Smooth muscle cell (in vitro differentiated cells): Measurements from ENCODE around the gene DRAP1. TPM values are rescaled to one million over a fixed set of nuclear protein-coding genes. Genes with fewer than 3 reads are reported as not detected.

ENCODE experiments used
- DNase-seq: peaks from one replicate; lab custom pipeline; 2025; ENCODE audit not compliant: unreplicated experiment; lab: John Stamatoyannopoulos, UW
- H2AFZ ChIP-seq: fragments of 200-600 bp; sonication (generic); 2 replicates; pipeline ENCODE4 v1.6.0; 2016; ENCODE audit warnings: antibody characterized with exemption, low read depth, mild to moderate bottlenecking
- H3F3A ChIP-seq: fragments of 200-600 bp; sonication (generic); 2 replicates; pipeline ENCODE4 v1.6.0; 2017; ENCODE audit warnings: antibody characterized with exemption, low read depth
- H3K27ac ChIP-seq: fragments of 200-600 bp; sonication (generic); 2 replicates; pipeline ENCODE4 v1.5.1; 2016; ENCODE audit warnings: low read depth, mild to moderate bottlenecking
- H3K27me3 ChIP-seq: fragments of 200-600 bp; sonication (generic); 2 replicates; pipeline ENCODE4 v1.6.1; 2016; ENCODE audit warnings: low read depth, mild to moderate bottlenecking
- H3K36me3 ChIP-seq: fragments of 200-600 bp; sonication (generic); 2 replicates; pipeline ENCODE4 v1.5.1; 2016; ENCODE audit warnings: low read depth
- H3K4me1 ChIP-seq: fragments of 200-600 bp; sonication (generic); 2 replicates; pipeline ENCODE4 v1.5.1; 2016; ENCODE audit warnings: low read depth
- H3K4me2 ChIP-seq: fragments of 200-600 bp; sonication (generic); 2 replicates; pipeline ENCODE4 v1.6.0; 2016; ENCODE audit warnings: mild to moderate bottlenecking
- H3K4me3 ChIP-seq: fragments of 200-600 bp; sonication (generic); 2 replicates; pipeline ENCODE4 v1.5.1; 2016; ENCODE audit warnings: mild to moderate bottlenecking
- H3K79me2 ChIP-seq: fragments of 200-600 bp; sonication (generic); 2 replicates; pipeline ENCODE4 v1.6.0; 2016; ENCODE audit warnings: low read depth, mild to moderate bottlenecking
- H3K9ac ChIP-seq: fragments of 200-600 bp; sonication (generic); 2 replicates; pipeline ENCODE4 v1.6.0; 2016; ENCODE audit warnings: low read depth
- H3K9me3 ChIP-seq: fragments of 200-600 bp; sonication (generic); replicated peaks from 2 replicates; pipeline ENCODE4 v1.5.1; 2016; ENCODE audit warnings: low read depth
- H4K20me1 ChIP-seq: fragments of 200-600 bp; sonication (generic); 2 replicates; pipeline ENCODE4 v1.6.0; 2016; ENCODE audit warnings: low read depth
- WGBS: methylation state at CpG from one replicate; pipeline ENCODE4 v1.1.7; 2016; ENCODE audit warnings: low lambda C conversion rate; 5-methylcytosine and 5-hydroxymethylcytosine counted together
- polyA plus RNA-seq: library from polyadenylated mRNA; unstranded; fragments of >200 nt; fragmentation: Nextera tagmentation; extraction: Ambion mirVana; gene quantifications from 2 replicates; pipeline ENCODE4 v1.2.1, GENCODE V29; 2016
- total RNA-seq: library from RNA; depleted of rRNA; stranded (reverse); fragments of >200 nt; gene quantifications from 2 replicates; pipeline ENCODE4 v1.2.3, GENCODE V29; 2014
- TF ChIP-seq, protein P1 (sequence below): fragments of 200-600 bp; sonication (generic); IDR thresholded peaks from 2 replicates; pipeline ENCODE4 v1.5.1; 2017; ENCODE audit warnings: borderline replicate concordance, mild to moderate bottlenecking, antibody characterized with exemption; ENCODE audit not compliant: insufficient read depth, poor library complexity, severe bottlenecking

Gene DRAP1
- total and polyA plus RNA-seq, 2 experiments from 2014 or later = 79.3 to 278 TPM

- Histone ChIP-seq H3K9me3 (no peaks in the 10 kb centered on the region), H2AFZ (no peak overlapping the region), H3K4me3 (no peak overlapping the region), H3K27ac (no peak overlapping the region), H3K9ac (no peak overlapping the region), H3K27me3 (no peaks in the 10 kb centered on the region), H3K79me2 (peaks cover 52% of the 10 kb centered on the region), H3K36me3 (no peaks in the 10 kb centered on the region), H3K4me2 (peak overlapping the region; percentile 97), H3K4me1 (peaks cover 17% of the 10 kb centered on the region), H3F3A (peaks cover 15% of the 10 kb centered on the region), H4K20me1 (peaks cover 60% of the 10 kb centered on the region)
- WGBS = 92% methylated on average over 10 of the region's 10 CpGs
- TF ChIP-seq, protein P1, sequence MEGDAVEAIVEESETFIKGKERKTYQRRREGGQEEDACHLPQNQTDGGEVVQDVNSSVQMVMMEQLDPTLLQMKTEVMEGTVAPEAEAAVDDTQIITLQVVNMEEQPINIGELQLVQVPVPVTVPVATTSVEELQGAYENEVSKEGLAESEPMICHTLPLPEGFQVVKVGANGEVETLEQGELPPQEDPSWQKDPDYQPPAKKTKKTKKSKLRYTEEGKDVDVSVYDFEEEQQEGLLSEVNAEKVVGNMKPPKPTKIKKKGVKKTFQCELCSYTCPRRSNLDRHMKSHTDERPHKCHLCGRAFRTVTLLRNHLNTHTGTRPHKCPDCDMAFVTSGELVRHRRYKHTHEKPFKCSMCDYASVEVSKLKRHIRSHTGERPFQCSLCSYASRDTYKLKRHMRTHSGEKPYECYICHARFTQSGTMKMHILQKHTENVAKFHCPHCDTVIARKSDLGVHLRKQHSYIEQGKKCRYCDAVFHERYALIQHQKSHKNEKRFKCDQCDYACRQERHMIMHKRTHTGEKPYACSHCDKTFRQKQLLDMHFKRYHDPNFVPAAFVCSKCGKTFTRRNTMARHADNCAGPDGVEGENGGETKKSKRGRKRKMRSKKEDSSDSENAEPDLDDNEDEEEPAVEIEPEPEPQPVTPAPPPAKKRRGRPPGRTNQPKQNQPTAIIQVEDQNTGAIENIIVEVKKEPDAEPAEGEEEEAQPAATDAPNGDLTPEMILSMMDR = no peak
- DNase-seq = no peak
These were observed 26.4 kb upstream of the DRAP1 start for GRCh38 chr11:65892661-65893317.

DNA sequence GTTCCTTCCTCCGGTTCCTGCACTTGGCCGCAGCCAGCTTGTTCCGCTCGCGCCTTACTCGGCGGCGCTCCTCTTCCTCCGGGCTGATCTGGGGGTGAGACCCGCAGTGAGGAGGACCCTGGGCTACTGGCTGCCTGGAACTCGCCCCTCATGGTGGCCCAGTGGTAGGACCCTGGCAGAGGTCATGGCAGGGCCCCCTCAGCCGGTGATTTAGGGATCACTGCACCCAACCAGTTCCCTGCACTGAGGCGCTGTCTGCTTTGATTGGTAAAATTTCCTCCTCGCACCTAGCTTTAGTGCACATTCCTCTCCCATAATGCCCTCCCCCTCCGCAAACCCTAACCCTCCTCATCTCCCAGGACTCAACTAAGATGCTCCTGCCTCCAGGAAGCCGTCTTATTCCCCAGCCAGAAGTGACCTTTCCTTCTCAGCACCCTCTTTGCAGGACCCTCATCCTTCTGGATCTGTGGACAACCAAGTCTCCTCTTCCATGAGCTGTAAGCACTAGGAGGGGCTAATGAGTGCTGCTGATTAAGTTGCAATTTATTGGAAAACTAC lies 25.1 kb upstream of the DRAP1 start:
- Histone ChIP-seq H3K9me3 (no peaks in the 10 kb centered on the region), H3K4me3 (no peak overlapping the region), H3K4me2 (no peak overlapping the region), H3K79me2 (peaks cover 65% of the 10 kb centered on the region), H3K9ac (no peak overlapping the region), H3K27ac (no peak overlapping the region), H3K27me3 (no peaks in the 10 kb centered on the region), H3F3A (peaks cover 10% of the 10 kb centered on the region), H4K20me1 (peaks cover 66% of the 10 kb centered on the region), H3K36me3 (no peaks in the 10 kb centered on the region), H2AFZ (no peak overlapping the region), H3K4me1 (peaks cover 17% of the 10 kb centered on the region)
- TF ChIP-seq, protein P1 = no peak
- 93% methylated on average over 16 of the region's 16 CpGs for WGBS
- DNase-seq = no peak

DNA sequence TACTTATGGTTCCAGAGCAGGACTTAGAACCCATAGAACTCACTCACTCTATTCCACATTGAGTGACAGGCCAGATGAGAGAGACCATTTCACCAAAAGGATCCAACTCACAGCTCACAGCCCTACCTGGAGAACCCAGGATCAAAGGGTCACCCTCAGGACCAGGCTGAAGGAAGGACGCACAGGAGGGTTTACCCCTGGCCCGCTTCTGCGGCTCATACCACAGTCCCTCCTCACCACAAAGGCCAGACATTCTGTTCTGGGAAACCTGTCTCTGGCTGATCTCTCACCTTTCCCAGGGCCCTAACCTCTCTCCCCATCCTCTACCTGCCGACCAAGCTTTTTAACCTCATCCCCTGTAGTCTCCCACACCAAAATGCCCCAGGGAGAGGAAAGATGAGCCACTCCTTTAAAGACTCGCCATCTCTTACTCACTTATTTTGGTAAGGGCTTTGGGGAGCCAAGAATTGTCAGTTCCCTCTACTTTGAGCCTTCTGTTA lies 23.7 kb upstream of the DRAP1 start:
- H3K79me2 ChIP-seq = peaks cover 70% of the 10 kb centered on the region
- H4K20me1 ChIP-seq = peaks cover 72% of the 10 kb centered on the region
- H3K27ac ChIP-seq = no peak overlapping the region
- no peaks in the 10 kb centered on the region for H3K36me3 ChIP-seq
- 90% methylated on average over 5 of the region's 5 CpGs for WGBS
- H3F3A ChIP-seq = peaks cover 7% of the 10 kb centered on the region
- no peak overlapping the region for H3K9ac ChIP-seq
- TF ChIP-seq, protein P1 = no peak
- no peak overlapping the region for H3K4me2 ChIP-seq
- H3K4me1 ChIP-seq = peaks cover 11% of the 10 kb centered on the region
- no peak for DNase-seq
- H3K9me3 ChIP-seq = no peaks in the 10 kb centered on the region
- H3K27me3 ChIP-seq = no peaks in the 10 kb centered on the region
- no peak overlapping the region for H3K4me3 ChIP-seq
- H2AFZ ChIP-seq = no peak overlapping the region
